ENCODE measurements around the gene DDOST.

DDOST gene

GRCh38 chr1:20672265-20672632, 11.1 kb upstream of the DDOST start:
- Histone ChIP-seq H3K27me3 (replicated peaks in 2 of 5; ENCODE audit: control insufficient read depth in 4 of 5, insufficient read depth in 5 of 5, low read length in 4 of 5) (no peaks in the 10 kb centered on the region), H3K36me3 (ENCODE audit: control insufficient read depth in 4 of 4, insufficient read depth in 4 of 4, low read length in 3 of 4) (no peaks in the 10 kb centered on the region), H3K27ac (ENCODE audit: insufficient read depth in 1 of 2, low read depth in 1 of 2, low read length in 2 of 2, poor library complexity in 1 of 2, severe bottlenecking in 2 of 2) (no peak overlapping the region), H3K4me3 (ENCODE audit: control insufficient read depth in 1 of 7, extremely low read depth in 1 of 7, insufficient read depth in 4 of 7, low read depth in 2 of 7, low read length in 6 of 7) (no peak overlapping the region), H3K9me3 (ENCODE audit: control extremely low read depth in 1 of 5, control insufficient read depth in 4 of 5, insufficient read depth in 2 of 5, low read depth in 1 of 5, low read length in 4 of 5) (no peaks in the 10 kb centered on the region), H3K4me1 (ENCODE audit: control extremely low read depth in 1 of 4, control insufficient read depth in 4 of 4, insufficient read depth in 4 of 4, low read length in 3 of 4) (no peaks in the 10 kb centered on the region)
- no peak for DNase-seq
- ChIA-PET CTCF (no interaction called here), POLR2A (no interaction called here)
- WGBS (ENCODE audit: insufficient coverage), result 100% methylated on average over 3 of the region's 4 CpGs

GRCh38 chr1:20670936-20671335, 9.8 kb upstream of the DDOST start:
- CTCF ChIA-PET, result interaction anchor here (0.6 kb wide), 1 partner anchor 113 kb away, joined by 3 read pairs; no protein-coding TSS in a partner anchor
- no peaks in the 10 kb centered on the region for H3K9me3 ChIP-seq (ENCODE audit: control extremely low read depth in 1 of 5, control insufficient read depth in 4 of 5, insufficient read depth in 2 of 5, low read depth in 1 of 5, low read length in 4 of 5)
- POLR2A ChIA-PET, result no interaction called here
- no peak overlapping the region for H3K27ac ChIP-seq (ENCODE audit: insufficient read depth in 1 of 2, low read depth in 1 of 2, low read length in 2 of 2, poor library complexity in 1 of 2, severe bottlenecking in 2 of 2)
- H3K4me1 ChIP-seq (ENCODE audit: control extremely low read depth in 1 of 4, control insufficient read depth in 4 of 4, insufficient read depth in 4 of 4, low read length in 3 of 4), result peaks cover 0 to 1% (median under 1%) of the 10 kb centered on the region in 4 experiments
- WGBS (ENCODE audit: insufficient coverage), result 95% methylated on average over 5 of the region's 5 CpGs
- H3K27me3 ChIP-seq (replicated peaks in 2 of 5; ENCODE audit: control insufficient read depth in 4 of 5, insufficient read depth in 5 of 5, low read length in 4 of 5), result no peaks in the 10 kb centered on the region
- H3K4me3 ChIP-seq (ENCODE audit: control insufficient read depth in 1 of 7, extremely low read depth in 1 of 7, insufficient read depth in 4 of 7, low read depth in 2 of 7, low read length in 6 of 7), result no peak overlapping the region
- DNase-seq, result no peak
- no peaks in the 10 kb centered on the region for H3K36me3 ChIP-seq (ENCODE audit: control insufficient read depth in 4 of 4, insufficient read depth in 4 of 4, low read length in 3 of 4)

GRCh38 chr1:20668581-20668980, 7.4 kb upstream of the DDOST start:
- POLR2A ChIA-PET, result no interaction called here
- 100% methylated on average over 1 of the region's 1 CpG for WGBS (ENCODE audit: insufficient coverage)
- CTCF ChIA-PET, result interaction anchor here (0.8 kb wide), 1 partner anchor 527 kb away, joined by 3 read pairs; no protein-coding TSS in a partner anchor
- DNase-seq, result no peak
- no peak overlapping the region for H3K27ac ChIP-seq (ENCODE audit: insufficient read depth in 1 of 2, low read depth in 1 of 2, low read length in 2 of 2, poor library complexity in 1 of 2, severe bottlenecking in 2 of 2)
- H3K36me3 ChIP-seq (ENCODE audit: control insufficient read depth in 4 of 4, insufficient read depth in 4 of 4, low read length in 3 of 4), result no peaks in the 10 kb centered on the region
- peaks cover 0 to 8% (median 2%) of the 10 kb centered on the region in 4 experiments for H3K4me1 ChIP-seq (ENCODE audit: control extremely low read depth in 1 of 4, control insufficient read depth in 4 of 4, insufficient read depth in 4 of 4, low read length in 3 of 4)
- H3K27me3 ChIP-seq (replicated peaks in 2 of 5; ENCODE audit: control insufficient read depth in 4 of 5, insufficient read depth in 5 of 5, low read length in 4 of 5), result no peaks in the 10 kb centered on the region
- H3K9me3 ChIP-seq (ENCODE audit: control extremely low read depth in 1 of 5, control insufficient read depth in 4 of 5, insufficient read depth in 2 of 5, low read depth in 1 of 5, low read length in 4 of 5), result no peaks in the 10 kb centered on the region
- no peak overlapping the region for H3K4me3 ChIP-seq (ENCODE audit: control insufficient read depth in 1 of 7, extremely low read depth in 1 of 7, insufficient read depth in 4 of 7, low read depth in 2 of 7, low read length in 6 of 7)

GRCh38 chr1:20666804-20667203, 5.6 kb upstream of the DDOST start:
- peaks cover 0 to 13% (median 8%) of the 10 kb centered on the region in 4 experiments for H3K4me1 ChIP-seq (ENCODE audit: control extremely low read depth in 1 of 4, control insufficient read depth in 4 of 4, insufficient read depth in 4 of 4, low read length in 3 of 4)
- no peaks in the 10 kb centered on the region for H3K36me3 ChIP-seq (ENCODE audit: control insufficient read depth in 4 of 4, insufficient read depth in 4 of 4, low read length in 3 of 4)
- no peak overlapping the region for H3K4me3 ChIP-seq (ENCODE audit: control insufficient read depth in 1 of 7, extremely low read depth in 1 of 7, insufficient read depth in 4 of 7, low read depth in 2 of 7, low read length in 6 of 7)
- H3K27me3 ChIP-seq (replicated peaks in 2 of 5; ENCODE audit: control insufficient read depth in 4 of 5, insufficient read depth in 5 of 5, low read length in 4 of 5), result no peaks in the 10 kb centered on the region
- H3K27ac ChIP-seq (ENCODE audit: insufficient read depth in 1 of 2, low read depth in 1 of 2, low read length in 2 of 2, poor library complexity in 1 of 2, severe bottlenecking in 2 of 2), result no peak overlapping the region
- 100% methylated on average over 1 of the region's 1 CpG for WGBS (ENCODE audit: insufficient coverage)
- ChIA-PET POLR2A (no interaction called here), CTCF (interaction anchor here (0.9 to 1.0 kb wide), 2 partner anchors 22 to 28 kb away, joined by 3 read pairs; no protein-coding TSS in a partner anchor)
- peak in 2 of 3 donors; percentile 22 to 27 for DNase-seq
- no peaks in the 10 kb centered on the region for H3K9me3 ChIP-seq (ENCODE audit: control extremely low read depth in 1 of 5, control insufficient read depth in 4 of 5, insufficient read depth in 2 of 5, low read depth in 1 of 5, low read length in 4 of 5)

GRCh38 chr1:20666146-20666545, 5.0 kb upstream of the DDOST start:
- DNase-seq, result no peak
- POLR2A ChIA-PET, result no interaction called here
- Histone ChIP-seq H3K9me3 (ENCODE audit: control extremely low read depth in 1 of 5, control insufficient read depth in 4 of 5, insufficient read depth in 2 of 5, low read depth in 1 of 5, low read length in 4 of 5) (no peaks in the 10 kb centered on the region), H3K27ac (ENCODE audit: insufficient read depth in 1 of 2, low read depth in 1 of 2, low read length in 2 of 2, poor library complexity in 1 of 2, severe bottlenecking in 2 of 2) (no peak overlapping the region), H3K4me3 (ENCODE audit: control insufficient read depth in 1 of 7, extremely low read depth in 1 of 7, insufficient read depth in 4 of 7, low read depth in 2 of 7, low read length in 6 of 7) (no peak overlapping the region), H3K27me3 (replicated peaks in 2 of 5; ENCODE audit: control insufficient read depth in 4 of 5, insufficient read depth in 5 of 5, low read length in 4 of 5) (no peaks in the 10 kb centered on the region), H3K36me3 (ENCODE audit: control insufficient read depth in 4 of 4, insufficient read depth in 4 of 4, low read length in 3 of 4) (no peaks in the 10 kb centered on the region), H3K4me1 (ENCODE audit: control extremely low read depth in 1 of 4, control insufficient read depth in 4 of 4, insufficient read depth in 4 of 4, low read length in 3 of 4) (peaks cover 0 to 16% (median 11%) of the 10 kb centered on the region in 4 experiments)
- 90% methylated on average over 13 of the region's 16 CpGs for WGBS (ENCODE audit: insufficient coverage)
- CTCF ChIA-PET, result interaction anchor here (0.9 to 1.0 kb wide), 2 partner anchors 22 to 28 kb away, joined by 3 read pairs; no protein-coding TSS in a partner anchor

GRCh38 chr1:20665726-20666125, 4.6 kb upstream of the DDOST start:
- H3K27ac ChIP-seq (ENCODE audit: insufficient read depth in 1 of 2, low read depth in 1 of 2, low read length in 2 of 2, poor library complexity in 1 of 2, severe bottlenecking in 2 of 2), result no peak overlapping the region
- no peak overlapping the region for H3K4me3 ChIP-seq (ENCODE audit: control insufficient read depth in 1 of 7, extremely low read depth in 1 of 7, insufficient read depth in 4 of 7, low read depth in 2 of 7, low read length in 6 of 7)
- peak in 2 of 3 donors; percentile 53 to 64 for DNase-seq
- CTCF ChIA-PET, result interaction anchor here (0.9 kb wide), 1 partner anchor 99 kb away, joined by 3 read pairs; no protein-coding TSS in a partner anchor
- H3K27me3 ChIP-seq (replicated peaks in 2 of 5; ENCODE audit: control insufficient read depth in 4 of 5, insufficient read depth in 5 of 5, low read length in 4 of 5), result no peaks in the 10 kb centered on the region
- 65% methylated on average over 10 of the region's 12 CpGs for WGBS (ENCODE audit: insufficient coverage)
- POLR2A ChIA-PET, result interaction anchor here (0.6 kb wide), 1 partner anchor 64 kb away, joined by 3 read pairs; no protein-coding TSS in a partner anchor
- peaks cover under 1 to 17% (median 13%) of the 10 kb centered on the region in 4 experiments for H3K4me1 ChIP-seq (ENCODE audit: control extremely low read depth in 1 of 4, control insufficient read depth in 4 of 4, insufficient read depth in 4 of 4, low read length in 3 of 4)
- no peaks in the 10 kb centered on the region for H3K36me3 ChIP-seq (ENCODE audit: control insufficient read depth in 4 of 4, insufficient read depth in 4 of 4, low read length in 3 of 4)
- no peaks in the 10 kb centered on the region for H3K9me3 ChIP-seq (ENCODE audit: control extremely low read depth in 1 of 5, control insufficient read depth in 4 of 5, insufficient read depth in 2 of 5, low read depth in 1 of 5, low read length in 4 of 5)

GRCh38 chr1:20663969-20664715, 3.0 kb upstream of the DDOST start:
- no peak overlapping the region for H3K27ac ChIP-seq (ENCODE audit: insufficient read depth in 1 of 2, low read depth in 1 of 2, low read length in 2 of 2, poor library complexity in 1 of 2, severe bottlenecking in 2 of 2)
- 80% methylated on average over 8 of the region's 12 CpGs for WGBS (ENCODE audit: insufficient coverage)
- no peaks in the 10 kb centered on the region for H3K27me3 ChIP-seq (replicated peaks in 2 of 5; ENCODE audit: control insufficient read depth in 4 of 5, insufficient read depth in 5 of 5, low read length in 4 of 5)
- no peaks in the 10 kb centered on the region for H3K9me3 ChIP-seq (ENCODE audit: control extremely low read depth in 1 of 5, control insufficient read depth in 4 of 5, insufficient read depth in 2 of 5, low read depth in 1 of 5, low read length in 4 of 5)
- ChIA-PET CTCF (interaction anchor here (0.8 kb wide), 1 partner anchor 10 kb away, joined by 3 read pairs; no protein-coding TSS in a partner anchor), POLR2A (no interaction called here)
- no peak overlapping the region for H3K4me3 ChIP-seq (ENCODE audit: control insufficient read depth in 1 of 7, extremely low read depth in 1 of 7, insufficient read depth in 4 of 7, low read depth in 2 of 7, low read length in 6 of 7)
- no peak for DNase-seq
- peaks cover 10 to 30% (median 25%) of the 10 kb centered on the region in 4 experiments for H3K4me1 ChIP-seq (ENCODE audit: control extremely low read depth in 1 of 4, control insufficient read depth in 4 of 4, insufficient read depth in 4 of 4, low read length in 3 of 4)
- H3K36me3 ChIP-seq (ENCODE audit: control insufficient read depth in 4 of 4, insufficient read depth in 4 of 4, low read length in 3 of 4), result peaks cover 0 to 7% (median 3%) of the 10 kb centered on the region in 4 experiments

Data from common myeloid progenitor, CD34-positive (primary cell).